ENCODE results near the gene TESMIN.

DNA sequence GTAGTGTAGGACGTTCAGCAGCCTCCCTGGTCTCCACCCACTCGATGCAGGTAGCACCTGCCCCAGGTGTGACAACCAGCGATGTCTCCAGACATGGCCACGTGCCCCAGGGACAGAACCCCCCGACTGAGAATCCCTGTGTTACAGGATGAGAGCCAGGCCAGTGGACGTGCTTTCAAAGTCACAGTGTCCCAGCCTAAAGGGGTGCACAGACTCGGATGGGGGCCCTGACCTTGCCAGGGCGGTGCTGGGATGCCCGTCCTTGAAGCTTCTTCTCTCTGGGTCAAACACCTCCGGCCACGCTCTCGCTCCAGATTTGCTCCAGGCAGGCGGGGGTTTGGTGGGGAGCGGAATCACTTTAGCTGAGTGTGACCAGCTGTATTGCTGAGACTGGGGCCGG is 90.3 kb downstream of the TESMIN start:
- TF ChIP-seq, protein P1, sequence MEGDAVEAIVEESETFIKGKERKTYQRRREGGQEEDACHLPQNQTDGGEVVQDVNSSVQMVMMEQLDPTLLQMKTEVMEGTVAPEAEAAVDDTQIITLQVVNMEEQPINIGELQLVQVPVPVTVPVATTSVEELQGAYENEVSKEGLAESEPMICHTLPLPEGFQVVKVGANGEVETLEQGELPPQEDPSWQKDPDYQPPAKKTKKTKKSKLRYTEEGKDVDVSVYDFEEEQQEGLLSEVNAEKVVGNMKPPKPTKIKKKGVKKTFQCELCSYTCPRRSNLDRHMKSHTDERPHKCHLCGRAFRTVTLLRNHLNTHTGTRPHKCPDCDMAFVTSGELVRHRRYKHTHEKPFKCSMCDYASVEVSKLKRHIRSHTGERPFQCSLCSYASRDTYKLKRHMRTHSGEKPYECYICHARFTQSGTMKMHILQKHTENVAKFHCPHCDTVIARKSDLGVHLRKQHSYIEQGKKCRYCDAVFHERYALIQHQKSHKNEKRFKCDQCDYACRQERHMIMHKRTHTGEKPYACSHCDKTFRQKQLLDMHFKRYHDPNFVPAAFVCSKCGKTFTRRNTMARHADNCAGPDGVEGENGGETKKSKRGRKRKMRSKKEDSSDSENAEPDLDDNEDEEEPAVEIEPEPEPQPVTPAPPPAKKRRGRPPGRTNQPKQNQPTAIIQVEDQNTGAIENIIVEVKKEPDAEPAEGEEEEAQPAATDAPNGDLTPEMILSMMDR (IDR thresholded peaks at IDR 0.05; ENCODE audit: insufficient read depth, low read depth, low read length) = no peak
- no peak for TF ChIP-seq EZH2 (IDR thresholded peaks at IDR 0.05; ENCODE audit: insufficient read depth, low read length)
